NCI-H2227 treated with DMSO at 0.1 percent for 48 hours (cell line): ENCODE measurements around the gene PNMA5.

Source experiments
- DNase-seq: peaks from one replicate; lab custom pipeline; 2025; lab: John Stamatoyannopoulos, UW

PNMA5 gene

GRCh38 chrX:152958524-152959465 lies 35.1 kb downstream of the PNMA5 start:
- peak; percentile 93 for DNase-seq

- peak; percentile 30 for DNase-seq
Measured at GRCh38 chrX:152958047-152958446, 35.9 kb downstream of the PNMA5 start.

- no peak for DNase-seq
Measured at GRCh38 chrX:152950786-152951185, 43.1 kb downstream of the PNMA5 start.

- DNase-seq: no peak
Measured at GRCh38 chrX:152949114-152949513, 44.8 kb downstream of the PNMA5 start.

GRCh38 chrX:152946681-152947080 lies 47.2 kb downstream of the PNMA5 start:
- no peak for DNase-seq

GRCh38 chrX:152945021-152945979 lies 48.6 kb downstream of the PNMA5 start:
- DNase-seq: no peak

GRCh38 chrX:152943826-152944225 lies 50.1 kb downstream of the PNMA5 start:
- no peak for DNase-seq

GRCh38 chrX:152942077-152942442 lies 51.9 kb downstream of the PNMA5 start:
- DNase-seq: no peak

- peak; percentile 92 for DNase-seq
Measured at GRCh38 chrX:152941328-152942076, 52.4 kb downstream of the PNMA5 start.
